ENCODE measurements around the gene SHC2. TPM values are rescaled to one million over a fixed set of nuclear protein-coding genes. Genes with fewer than 3 reads are reported as not detected.
"Not testable (repeated sequence)": the region's sequence is repeated elsewhere in the genome, so short reads cannot be mapped to it uniquely, and the experiment has no call there.

SHC2 gene
- total and polyA plus RNA-seq, 2 experiments from 2014 or later: 2.2 to 4.6 TPM

DNA sequence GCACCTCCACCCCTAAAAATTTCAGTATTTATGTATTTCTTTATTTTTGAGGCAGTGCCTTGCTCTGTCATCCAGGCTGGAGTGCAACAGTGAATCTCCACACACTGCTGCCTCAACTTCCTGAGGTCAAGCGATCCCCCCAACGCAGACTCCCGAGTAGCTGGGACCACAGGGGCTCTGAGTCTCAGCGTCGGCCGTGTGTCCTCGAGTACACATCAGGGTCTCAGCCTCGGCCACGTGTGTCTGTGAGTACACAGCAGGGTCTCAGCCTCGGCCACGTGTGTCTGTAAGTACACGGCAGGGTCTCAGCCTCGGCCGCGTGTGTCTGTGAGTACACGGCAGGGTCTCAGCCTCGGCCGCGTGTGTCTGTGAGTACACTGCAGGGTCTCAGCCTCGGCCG, 73.1 kb downstream of the SHC2 start (continued):
- TF ChIP-seq, protein P1, sequence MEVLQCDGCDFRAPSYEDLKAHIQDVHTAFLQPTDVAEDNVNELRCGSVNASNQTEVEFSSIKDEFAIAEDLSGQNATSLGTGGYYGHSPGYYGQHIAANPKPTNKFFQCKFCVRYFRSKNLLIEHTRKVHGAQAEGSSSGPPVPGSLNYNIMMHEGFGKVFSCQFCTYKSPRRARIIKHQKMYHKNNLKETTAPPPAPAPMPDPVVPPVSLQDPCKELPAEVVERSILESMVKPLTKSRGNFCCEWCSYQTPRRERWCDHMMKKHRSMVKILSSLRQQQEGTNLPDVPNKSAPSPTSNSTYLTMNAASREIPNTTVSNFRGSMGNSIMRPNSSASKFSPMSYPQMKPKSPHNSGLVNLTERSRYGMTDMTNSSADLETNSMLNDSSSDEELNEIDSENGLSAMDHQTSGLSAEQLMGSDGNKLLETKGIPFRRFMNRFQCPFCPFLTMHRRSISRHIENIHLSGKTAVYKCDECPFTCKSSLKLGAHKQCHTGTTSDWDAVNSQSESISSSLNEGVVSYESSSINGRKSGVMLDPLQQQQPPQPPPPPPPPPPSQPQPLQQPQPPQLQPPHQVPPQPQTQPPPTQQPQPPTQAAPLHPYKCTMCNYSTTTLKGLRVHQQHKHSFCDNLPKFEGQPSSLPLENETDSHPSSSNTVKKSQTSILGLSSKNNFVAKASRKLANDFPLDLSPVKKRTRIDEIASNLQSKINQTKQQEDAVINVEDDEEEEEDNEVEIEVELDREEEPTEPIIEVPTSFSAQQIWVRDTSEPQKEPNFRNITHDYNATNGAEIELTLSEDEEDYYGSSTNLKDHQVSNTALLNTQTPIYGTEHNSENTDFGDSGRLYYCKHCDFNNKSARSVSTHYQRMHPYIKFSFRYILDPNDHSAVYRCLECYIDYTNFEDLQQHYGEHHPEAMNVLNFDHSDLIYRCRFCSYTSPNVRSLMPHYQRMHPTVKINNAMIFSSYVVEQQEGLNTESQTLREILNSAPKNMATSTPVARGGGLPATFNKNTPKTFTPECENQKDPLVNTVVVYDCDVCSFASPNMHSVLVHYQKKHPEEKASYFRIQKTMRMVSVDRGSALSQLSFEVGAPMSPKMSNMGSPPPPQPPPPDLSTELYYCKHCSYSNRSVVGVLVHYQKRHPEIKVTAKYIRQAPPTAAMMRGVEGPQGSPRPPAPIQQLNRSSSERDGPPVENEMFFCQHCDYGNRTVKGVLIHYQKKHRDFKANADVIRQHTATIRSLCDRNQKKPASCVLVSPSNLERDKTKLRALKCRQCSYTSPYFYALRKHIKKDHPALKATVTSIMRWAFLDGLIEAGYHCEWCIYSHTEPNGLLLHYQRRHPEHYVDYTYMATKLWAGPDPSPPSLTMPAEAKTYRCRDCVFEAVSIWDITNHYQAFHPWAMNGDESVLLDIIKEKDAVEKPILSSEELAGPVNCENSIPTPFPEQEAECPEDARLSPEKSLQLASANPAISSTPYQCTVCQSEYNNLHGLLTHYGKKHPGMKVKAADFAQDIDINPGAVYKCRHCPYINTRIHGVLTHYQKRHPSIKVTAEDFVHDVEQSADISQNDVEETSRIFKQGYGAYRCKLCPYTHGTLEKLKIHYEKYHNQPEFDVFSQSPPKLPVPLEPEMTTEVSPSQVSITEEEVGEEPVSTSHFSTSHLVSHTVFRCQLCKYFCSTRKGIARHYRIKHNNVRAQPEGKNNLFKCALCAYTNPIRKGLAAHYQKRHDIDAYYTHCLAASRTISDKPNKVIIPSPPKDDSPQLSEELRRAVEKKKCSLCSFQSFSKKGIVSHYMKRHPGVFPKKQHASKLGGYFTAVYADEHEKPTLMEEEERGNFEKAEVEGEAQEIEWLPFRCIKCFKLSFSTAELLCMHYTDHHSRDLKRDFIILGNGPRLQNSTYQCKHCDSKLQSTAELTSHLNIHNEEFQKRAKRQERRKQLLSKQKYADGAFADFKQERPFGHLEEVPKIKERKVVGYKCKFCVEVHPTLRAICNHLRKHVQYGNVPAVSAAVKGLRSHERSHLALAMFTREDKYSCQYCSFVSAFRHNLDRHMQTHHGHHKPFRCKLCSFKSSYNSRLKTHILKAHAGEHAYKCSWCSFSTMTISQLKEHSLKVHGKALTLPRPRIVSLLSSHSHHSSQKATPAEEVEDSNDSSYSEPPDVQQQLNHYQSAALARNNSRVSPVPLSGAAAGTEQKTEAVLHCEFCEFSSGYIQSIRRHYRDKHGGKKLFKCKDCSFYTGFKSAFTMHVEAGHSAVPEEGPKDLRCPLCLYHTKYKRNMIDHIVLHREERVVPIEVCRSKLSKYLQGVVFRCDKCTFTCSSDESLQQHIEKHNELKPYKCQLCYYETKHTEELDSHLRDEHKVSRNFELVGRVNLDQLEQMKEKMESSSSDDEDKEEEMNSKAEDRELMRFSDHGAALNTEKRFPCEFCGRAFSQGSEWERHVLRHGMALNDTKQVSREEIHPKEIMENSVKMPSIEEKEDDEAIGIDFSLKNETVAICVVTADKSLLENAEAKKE (CRISPR knock-in tag; IDR thresholded peaks at IDR 0.05): no peak
- TF ChIP-seq STAT1 (IDR thresholded peaks at IDR 0.05; ENCODE audit: unreplicated experiment): no peak
- TF ChIP-seq CREB1 (CRISPR knock-in tag; IDR thresholded peaks at IDR 0.05; ENCODE audit: low read depth): no peak
- TF ChIP-seq, protein P2, sequence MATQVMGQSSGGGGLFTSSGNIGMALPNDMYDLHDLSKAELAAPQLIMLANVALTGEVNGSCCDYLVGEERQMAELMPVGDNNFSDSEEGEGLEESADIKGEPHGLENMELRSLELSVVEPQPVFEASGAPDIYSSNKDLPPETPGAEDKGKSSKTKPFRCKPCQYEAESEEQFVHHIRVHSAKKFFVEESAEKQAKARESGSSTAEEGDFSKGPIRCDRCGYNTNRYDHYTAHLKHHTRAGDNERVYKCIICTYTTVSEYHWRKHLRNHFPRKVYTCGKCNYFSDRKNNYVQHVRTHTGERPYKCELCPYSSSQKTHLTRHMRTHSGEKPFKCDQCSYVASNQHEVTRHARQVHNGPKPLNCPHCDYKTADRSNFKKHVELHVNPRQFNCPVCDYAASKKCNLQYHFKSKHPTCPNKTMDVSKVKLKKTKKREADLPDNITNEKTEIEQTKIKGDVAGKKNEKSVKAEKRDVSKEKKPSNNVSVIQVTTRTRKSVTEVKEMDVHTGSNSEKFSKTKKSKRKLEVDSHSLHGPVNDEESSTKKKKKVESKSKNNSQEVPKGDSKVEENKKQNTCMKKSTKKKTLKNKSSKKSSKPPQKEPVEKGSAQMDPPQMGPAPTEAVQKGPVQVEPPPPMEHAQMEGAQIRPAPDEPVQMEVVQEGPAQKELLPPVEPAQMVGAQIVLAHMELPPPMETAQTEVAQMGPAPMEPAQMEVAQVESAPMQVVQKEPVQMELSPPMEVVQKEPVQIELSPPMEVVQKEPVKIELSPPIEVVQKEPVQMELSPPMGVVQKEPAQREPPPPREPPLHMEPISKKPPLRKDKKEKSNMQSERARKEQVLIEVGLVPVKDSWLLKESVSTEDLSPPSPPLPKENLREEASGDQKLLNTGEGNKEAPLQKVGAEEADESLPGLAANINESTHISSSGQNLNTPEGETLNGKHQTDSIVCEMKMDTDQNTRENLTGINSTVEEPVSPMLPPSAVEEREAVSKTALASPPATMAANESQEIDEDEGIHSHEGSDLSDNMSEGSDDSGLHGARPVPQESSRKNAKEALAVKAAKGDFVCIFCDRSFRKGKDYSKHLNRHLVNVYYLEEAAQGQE (IDR thresholded peaks at IDR 0.05; ENCODE audit: unreplicated experiment): no peak
- TF ChIP-seq, protein P3, sequence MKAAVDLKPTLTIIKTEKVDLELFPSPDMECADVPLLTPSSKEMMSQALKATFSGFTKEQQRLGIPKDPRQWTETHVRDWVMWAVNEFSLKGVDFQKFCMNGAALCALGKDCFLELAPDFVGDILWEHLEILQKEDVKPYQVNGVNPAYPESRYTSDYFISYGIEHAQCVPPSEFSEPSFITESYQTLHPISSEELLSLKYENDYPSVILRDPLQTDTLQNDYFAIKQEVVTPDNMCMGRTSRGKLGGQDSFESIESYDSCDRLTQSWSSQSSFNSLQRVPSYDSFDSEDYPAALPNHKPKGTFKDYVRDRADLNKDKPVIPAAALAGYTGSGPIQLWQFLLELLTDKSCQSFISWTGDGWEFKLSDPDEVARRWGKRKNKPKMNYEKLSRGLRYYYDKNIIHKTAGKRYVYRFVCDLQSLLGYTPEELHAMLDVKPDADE (IDR thresholded peaks at IDR 0.05): no peak
- TF ChIP-seq ZNF331 (CRISPR knock-in tag; IDR thresholded peaks at IDR 0.05; ENCODE audit: low read depth): no peak
- no peak for TF ChIP-seq EZH2phosphoT487 (IDR thresholded peaks at IDR 0.05; ENCODE audit: unreplicated experiment)

DNA sequence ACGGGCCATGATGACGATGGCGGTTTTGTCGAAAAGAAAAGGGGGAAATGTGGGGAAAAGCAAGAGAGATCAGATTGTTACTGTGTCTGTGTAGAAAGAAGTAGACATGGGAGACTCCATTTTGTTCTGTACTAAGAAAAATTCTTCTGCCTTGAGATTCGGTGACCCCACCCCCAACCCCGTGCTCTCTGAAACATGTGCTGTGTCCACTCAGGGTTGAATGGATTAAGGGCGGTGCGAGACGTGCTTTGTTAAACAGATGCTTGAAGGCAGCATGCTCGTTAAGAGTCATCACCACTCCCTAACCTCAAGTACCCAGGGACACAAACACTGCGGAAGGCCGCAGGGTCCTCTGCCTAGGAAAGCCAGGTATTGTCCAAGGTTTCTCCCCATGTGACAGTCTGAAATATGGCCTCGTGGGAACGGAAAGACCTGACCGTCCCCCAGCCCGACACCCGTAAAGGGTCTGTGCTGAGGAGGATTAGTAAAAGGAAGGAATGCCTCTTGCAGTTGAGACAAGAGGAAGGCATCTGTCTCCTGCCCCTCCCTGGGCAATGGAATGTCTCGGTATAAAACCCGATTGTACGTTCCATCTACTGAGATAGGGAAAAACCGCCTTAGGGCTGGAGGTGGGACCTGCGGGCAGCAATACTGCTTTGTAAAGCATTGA, 74.1 kb downstream of the SHC2 start:
- H3F3A ChIP-seq (replicated peaks; ENCODE audit: low read depth); H3K79me2 ChIP-seq (replicated peaks; ENCODE audit: insufficient read depth); DNase-seq (ENCODE audit: low spot score); H2AFZ ChIP-seq; H3K36me3 ChIP-seq (ENCODE audit: insufficient read depth); H3K36me3 Mint-ChIP-seq (ENCODE audit: low read depth); ATAC-seq; H3K4me3 ChIP-seq; H3K9me2 ChIP-seq (ENCODE audit: insufficient read depth); H3K27ac Mint-ChIP-seq; H3K27ac ChIP-seq (ENCODE audit: low read depth); H3K4me3 Mint-ChIP-seq; H4K20me1 ChIP-seq (replicated peaks; ENCODE audit: insufficient read depth); H3K27me3 ChIP-seq (ENCODE audit: insufficient read depth); H3K4me2 ChIP-seq: not testable (repeated sequence)
- peaks cover 16% of the 10 kb centered on the region; the same call in 1 of the 2 replicates for H3K4me1 ChIP-seq (ENCODE audit: insufficient read depth)
- Mint-ChIP-seq H3K9me3 (peaks cover 20% of the 10 kb centered on the region), H3K27me3 (ENCODE audit: insufficient read depth, low read depth, poor library complexity) (peaks cover 20% of the 10 kb centered on the region), H3K4me1 (peaks cover 23% of the 10 kb centered on the region)

Measured in GM23338 (cell line).